Tibial nerve (tissue), 4 donors: ENCODE data around the gene CRKL.
A peak's percentile ranks its signal among the peaks of the same experiment; 100 is the strongest.

Experiments
- EP300 ChIP-seq, 2 donors: sonication (generic); formaldehyde crosslinking; IDR thresholded peaks; one replicate each; pipeline ENCODE4 v1.6.1; 2017; ENCODE audit warnings: antibody characterized with exemption in 2 of 2, mild to moderate bottlenecking in 1 of 2
- POLR2A ChIP-seq, 2 donors: fragments of 450-650 bp; IDR thresholded peaks; one replicate each; pipeline ENCODE4 v1.6.1; 2017; ENCODE audit warnings: antibody characterized with exemption in 2 of 2, mild to moderate bottlenecking in 2 of 2, moderate library complexity in 2 of 2
- TF ChIP-seq, protein P1 (sequence below), 5 experiments: fragments of 200-600 bp in 3 of 5; fragments of 450-650 bp in 2 of 5; sonication (generic) in 3 of 5; IDR thresholded peaks; one replicate each; pipeline ENCODE4 v1.5.1; 2016 to 2019; ENCODE audit warnings: antibody characterized with exemption in 5 of 5, mild to moderate bottlenecking in 3 of 5, moderate library complexity in 2 of 5

DNA sequence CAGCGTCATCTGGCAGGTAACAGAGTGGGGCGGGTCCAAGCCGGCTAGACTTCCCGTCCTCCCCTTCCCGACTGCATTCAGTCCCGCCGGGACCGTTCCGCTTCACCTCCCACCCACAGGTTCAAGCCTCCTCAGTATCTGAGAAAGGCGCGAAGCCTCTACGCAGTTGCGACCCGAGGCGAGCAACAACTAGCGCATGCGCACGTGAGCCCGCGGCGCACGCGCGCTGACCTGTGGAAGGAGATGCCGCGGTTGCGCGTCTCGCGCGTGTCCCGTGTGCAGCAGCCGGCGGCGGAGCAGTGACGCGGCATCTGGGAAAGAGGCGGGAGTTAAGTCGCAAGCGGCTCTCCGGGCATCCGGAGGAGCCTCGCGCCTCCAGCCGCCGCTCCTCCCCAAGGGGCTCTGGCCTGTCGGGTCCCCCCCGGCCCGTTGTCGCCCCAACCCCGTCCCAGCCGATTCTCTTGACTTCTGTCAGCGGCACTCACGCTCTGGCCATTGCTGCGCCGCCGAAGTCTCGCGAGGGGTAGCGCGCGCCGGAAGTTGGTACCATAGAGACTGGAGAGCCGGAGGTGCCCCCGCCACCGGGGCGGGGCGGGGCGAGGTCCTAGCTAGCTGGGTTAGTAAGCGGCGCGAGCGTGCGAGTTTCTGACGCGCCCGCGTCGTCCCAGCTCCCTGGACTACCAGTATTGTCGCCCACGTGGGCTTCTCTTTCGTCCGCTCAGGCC is 84.6 kb downstream of the CRKL start, which contains the start of gene THAP7:
- TF ChIP-seq EP300 (IDR thresholded peaks at IDR 0.05) (peak; percentile 90 to 94), POLR2A (IDR thresholded peaks at IDR 0.05) (peak; percentile 69 to 87)
- TF ChIP-seq, protein P1, sequence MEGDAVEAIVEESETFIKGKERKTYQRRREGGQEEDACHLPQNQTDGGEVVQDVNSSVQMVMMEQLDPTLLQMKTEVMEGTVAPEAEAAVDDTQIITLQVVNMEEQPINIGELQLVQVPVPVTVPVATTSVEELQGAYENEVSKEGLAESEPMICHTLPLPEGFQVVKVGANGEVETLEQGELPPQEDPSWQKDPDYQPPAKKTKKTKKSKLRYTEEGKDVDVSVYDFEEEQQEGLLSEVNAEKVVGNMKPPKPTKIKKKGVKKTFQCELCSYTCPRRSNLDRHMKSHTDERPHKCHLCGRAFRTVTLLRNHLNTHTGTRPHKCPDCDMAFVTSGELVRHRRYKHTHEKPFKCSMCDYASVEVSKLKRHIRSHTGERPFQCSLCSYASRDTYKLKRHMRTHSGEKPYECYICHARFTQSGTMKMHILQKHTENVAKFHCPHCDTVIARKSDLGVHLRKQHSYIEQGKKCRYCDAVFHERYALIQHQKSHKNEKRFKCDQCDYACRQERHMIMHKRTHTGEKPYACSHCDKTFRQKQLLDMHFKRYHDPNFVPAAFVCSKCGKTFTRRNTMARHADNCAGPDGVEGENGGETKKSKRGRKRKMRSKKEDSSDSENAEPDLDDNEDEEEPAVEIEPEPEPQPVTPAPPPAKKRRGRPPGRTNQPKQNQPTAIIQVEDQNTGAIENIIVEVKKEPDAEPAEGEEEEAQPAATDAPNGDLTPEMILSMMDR (IDR thresholded peaks at IDR 0.05), result peak in 1 of 5 experiments; percentile 16
